ENCODE measurements around the gene CAMKMT.

CAMKMT gene

DNA sequence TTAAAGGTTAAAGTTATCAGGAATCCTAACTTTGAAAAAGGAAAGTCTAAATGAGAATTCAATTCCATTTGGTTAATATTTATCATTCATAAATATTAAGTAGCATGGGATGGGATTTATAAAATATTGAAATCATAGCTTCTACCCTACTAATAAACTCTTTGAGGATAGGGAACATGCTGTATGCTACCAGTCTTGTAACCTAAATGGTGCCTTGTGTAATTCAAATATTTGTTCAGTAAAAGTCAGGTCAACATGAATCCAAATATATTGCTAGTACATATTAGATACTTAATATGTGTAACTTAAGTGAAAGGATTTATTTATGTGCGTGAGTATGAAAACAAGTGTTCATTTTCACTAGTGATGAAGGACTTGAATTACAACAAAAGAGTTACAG is 94.1 kb downstream of the CAMKMT start:
- no peaks in the 10 kb centered on the region for H3K27me3 ChIP-seq (ENCODE audit: control insufficient read depth, insufficient read depth, low read length, poor library complexity, severe bottlenecking)
- no peak overlapping the region for H3K4me3 ChIP-seq (ENCODE audit: insufficient read depth, low read depth, low read length)
- no peaks in the 10 kb centered on the region for H3K36me3 ChIP-seq (ENCODE audit: control insufficient read depth, insufficient read depth, low read length)
- no peak overlapping the region for H3K27ac ChIP-seq (ENCODE audit: insufficient read depth, low read depth, low read length, poor library complexity, severe bottlenecking)
- 88 to 100% methylated on average over 1 of the region's 1 CpG for WGBS, 2 experiments
- no peaks in the 10 kb centered on the region for H3K9me3 ChIP-seq (ENCODE audit: control insufficient read depth, low read length)
- no peaks in the 10 kb centered on the region for H3K4me1 ChIP-seq (ENCODE audit: control insufficient read depth, insufficient read depth, low read length)

DNA sequence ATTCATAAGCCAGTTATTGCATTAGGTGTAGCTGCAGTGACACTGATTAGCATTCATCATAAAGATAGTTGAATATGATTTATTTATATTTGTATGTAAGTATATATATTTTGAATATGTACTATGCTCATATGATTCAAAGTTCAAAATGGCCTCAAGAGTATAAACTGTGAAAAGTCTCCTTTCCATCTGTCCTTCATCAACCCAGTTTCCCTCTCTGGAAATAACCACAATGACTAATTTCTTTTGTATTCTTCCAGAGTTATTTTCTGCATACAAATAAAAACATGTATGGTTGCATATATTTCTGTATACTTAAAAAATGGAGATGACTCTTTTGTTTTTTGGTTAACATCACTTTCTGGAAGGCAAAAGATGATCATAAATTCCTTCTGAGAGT is 95.2 kb downstream of the CAMKMT start:
- Histone ChIP-seq H3K4me3 (ENCODE audit: insufficient read depth, low read depth, low read length) (no peak overlapping the region), H3K27me3 (ENCODE audit: control insufficient read depth, insufficient read depth, low read length, poor library complexity, severe bottlenecking) (no peaks in the 10 kb centered on the region), H3K4me1 (ENCODE audit: control insufficient read depth, insufficient read depth, low read length) (no peaks in the 10 kb centered on the region), H3K27ac (ENCODE audit: insufficient read depth, low read depth, low read length, poor library complexity, severe bottlenecking) (no peak overlapping the region), H3K36me3 (ENCODE audit: control insufficient read depth, insufficient read depth, low read length) (no peaks in the 10 kb centered on the region), H3K9me3 (ENCODE audit: control insufficient read depth, low read length) (no peaks in the 10 kb centered on the region)

DNA sequence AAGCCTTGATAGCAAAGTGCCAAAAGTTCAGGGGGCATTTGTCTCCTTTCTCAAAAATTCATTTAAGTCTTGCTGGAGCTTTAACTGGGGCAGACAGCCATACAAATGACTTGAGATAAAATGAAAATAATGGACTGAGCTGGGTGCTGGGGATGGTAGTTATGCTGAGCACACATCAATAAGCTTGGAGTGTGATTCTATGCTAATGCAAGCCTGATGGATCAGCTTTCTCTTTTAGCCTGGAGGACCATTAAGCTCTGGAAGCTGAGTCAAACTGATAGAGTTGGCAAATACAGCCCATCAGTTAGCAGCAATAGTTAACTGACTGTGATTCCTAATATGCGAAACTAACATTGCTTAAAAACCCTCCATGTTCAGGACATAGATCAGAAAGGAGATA is 98.0 kb downstream of the CAMKMT start:
- no peaks in the 10 kb centered on the region for H3K27me3 ChIP-seq (ENCODE audit: control insufficient read depth, insufficient read depth, low read length, poor library complexity, severe bottlenecking)
- WGBS, 2 experiments, result 85 to 92% methylated on average over 1 of the region's 1 CpG
- H3K4me1 ChIP-seq (ENCODE audit: control insufficient read depth, insufficient read depth, low read length), result peaks cover 9% of the 10 kb centered on the region
- H3K4me3 ChIP-seq (ENCODE audit: insufficient read depth, low read depth, low read length), result no peak overlapping the region
- H3K9me3 ChIP-seq (ENCODE audit: control insufficient read depth, low read length), result no peaks in the 10 kb centered on the region
- no peaks in the 10 kb centered on the region for H3K36me3 ChIP-seq (ENCODE audit: control insufficient read depth, insufficient read depth, low read length)
- no peak overlapping the region for H3K27ac ChIP-seq (ENCODE audit: insufficient read depth, low read depth, low read length, poor library complexity, severe bottlenecking)

DNA sequence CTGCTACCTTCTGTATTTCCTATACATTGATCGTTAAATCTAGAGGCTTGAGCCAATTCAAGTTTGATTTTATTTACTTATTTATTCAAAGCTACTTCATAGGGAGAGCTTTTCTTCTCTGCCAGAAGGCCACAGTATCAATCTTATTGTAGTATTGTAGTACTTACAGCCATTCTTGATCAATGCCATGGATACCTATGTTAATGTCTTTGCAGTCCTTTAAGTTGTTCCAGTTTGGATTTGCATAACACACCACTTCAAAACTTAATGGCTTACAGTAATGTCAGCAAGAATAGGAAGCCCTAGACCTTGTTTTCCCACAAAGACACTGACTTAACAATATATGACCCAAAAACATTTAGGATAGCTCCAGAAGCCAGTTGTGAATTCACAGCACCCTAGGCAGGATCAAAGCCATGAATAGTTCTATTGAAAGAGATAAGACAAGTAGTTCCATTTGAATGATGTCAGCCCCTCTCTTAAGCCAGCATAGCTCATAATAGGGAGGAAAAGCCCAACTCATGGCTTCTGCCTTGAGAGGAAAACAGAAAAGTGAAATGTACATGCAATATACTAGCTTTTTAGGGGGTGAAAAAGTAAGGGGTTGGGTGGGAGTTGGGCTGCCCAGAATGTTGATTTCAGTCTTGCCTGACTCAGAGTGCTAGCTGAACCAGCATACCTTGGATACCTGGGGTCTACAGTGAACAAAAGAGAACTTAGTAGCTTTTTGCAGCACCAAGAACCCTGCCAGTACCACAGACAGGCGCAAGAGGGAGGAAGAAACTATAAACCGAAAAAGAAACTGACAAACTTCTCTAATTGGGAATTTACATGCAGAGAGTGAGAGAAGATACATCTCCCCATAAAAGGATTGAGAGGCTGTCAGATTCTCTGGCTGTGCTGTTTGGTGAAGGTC is 101.4 kb downstream of the CAMKMT start:
- Histone ChIP-seq H3K4me3 (ENCODE audit: insufficient read depth, low read depth, low read length) (no peak overlapping the region), H3K4me1 (ENCODE audit: control insufficient read depth, insufficient read depth, low read length) (peaks cover 9% of the 10 kb centered on the region), H3K27me3 (ENCODE audit: control insufficient read depth, insufficient read depth, low read length, poor library complexity, severe bottlenecking) (no peaks in the 10 kb centered on the region), H3K9me3 (ENCODE audit: control insufficient read depth, low read length) (no peaks in the 10 kb centered on the region), H3K36me3 (ENCODE audit: control insufficient read depth, insufficient read depth, low read length) (no peaks in the 10 kb centered on the region), H3K27ac (ENCODE audit: insufficient read depth, low read depth, low read length, poor library complexity, severe bottlenecking) (peak overlapping the region; percentile 67)
- 57 to 77% methylated on average over 3 of the region's 3 CpGs for WGBS, 2 experiments

DNA sequence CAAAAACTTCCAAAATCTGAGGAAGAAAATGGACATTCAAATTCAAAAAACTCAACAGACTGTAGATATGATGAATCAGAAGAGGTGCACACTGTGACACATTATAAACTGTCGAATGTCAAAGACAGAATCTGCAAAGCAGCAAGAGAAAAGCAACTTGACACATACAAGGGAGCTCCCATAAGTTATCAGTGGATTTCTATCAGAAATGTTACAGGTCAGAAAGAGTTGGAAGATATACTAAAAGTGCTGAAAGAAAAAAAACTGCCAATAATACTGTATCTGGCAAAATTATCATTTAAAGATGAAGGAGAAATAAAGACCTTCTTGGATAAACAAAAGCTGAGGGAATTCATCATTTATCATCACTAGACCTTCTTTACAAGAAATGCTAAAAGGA is 102.7 kb downstream of the CAMKMT start:
- Histone ChIP-seq H3K9me3 (ENCODE audit: control insufficient read depth, low read length) (no peaks in the 10 kb centered on the region), H3K27me3 (ENCODE audit: control insufficient read depth, insufficient read depth, low read length, poor library complexity, severe bottlenecking) (no peaks in the 10 kb centered on the region), H3K36me3 (ENCODE audit: control insufficient read depth, insufficient read depth, low read length) (no peaks in the 10 kb centered on the region), H3K4me3 (ENCODE audit: insufficient read depth, low read depth, low read length) (no peak overlapping the region), H3K27ac (ENCODE audit: insufficient read depth, low read depth, low read length, poor library complexity, severe bottlenecking) (no peak overlapping the region), H3K4me1 (ENCODE audit: control insufficient read depth, insufficient read depth, low read length) (peaks cover 9% of the 10 kb centered on the region)
- WGBS, 2 experiments, result 100% methylated on average over 1 of the region's 1 CpG

DNA sequence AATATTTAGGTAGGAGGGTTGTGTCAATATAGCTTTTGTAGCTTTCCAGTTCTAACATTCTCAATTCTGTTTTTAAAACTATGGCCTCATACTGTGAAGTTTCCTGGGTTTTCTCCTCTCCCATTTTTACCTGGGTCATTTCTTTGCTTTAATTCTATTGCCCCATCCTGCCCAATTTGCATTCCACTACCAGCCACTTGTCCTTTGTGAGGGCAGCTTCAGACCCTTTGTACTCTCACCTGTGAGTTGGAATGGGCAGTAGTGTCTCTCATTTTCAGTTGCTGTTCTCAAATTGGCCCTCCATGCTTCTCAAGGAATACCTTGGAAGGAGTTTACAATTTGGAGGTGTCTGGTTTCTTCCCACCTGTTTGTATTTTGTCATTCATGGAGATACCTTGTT is 108.4 kb downstream of the CAMKMT start:
- no peak overlapping the region for H3K27ac ChIP-seq (ENCODE audit: insufficient read depth, low read depth, low read length, poor library complexity, severe bottlenecking)
- no peaks in the 10 kb centered on the region for H3K36me3 ChIP-seq (ENCODE audit: control insufficient read depth, insufficient read depth, low read length)
- H3K9me3 ChIP-seq (ENCODE audit: control insufficient read depth, low read length), result no peaks in the 10 kb centered on the region
- no peaks in the 10 kb centered on the region for H3K27me3 ChIP-seq (ENCODE audit: control insufficient read depth, insufficient read depth, low read length, poor library complexity, severe bottlenecking)
- H3K4me1 ChIP-seq (ENCODE audit: control insufficient read depth, insufficient read depth, low read length), result no peaks in the 10 kb centered on the region
- H3K4me3 ChIP-seq (ENCODE audit: insufficient read depth, low read depth, low read length), result no peak overlapping the region

DNA sequence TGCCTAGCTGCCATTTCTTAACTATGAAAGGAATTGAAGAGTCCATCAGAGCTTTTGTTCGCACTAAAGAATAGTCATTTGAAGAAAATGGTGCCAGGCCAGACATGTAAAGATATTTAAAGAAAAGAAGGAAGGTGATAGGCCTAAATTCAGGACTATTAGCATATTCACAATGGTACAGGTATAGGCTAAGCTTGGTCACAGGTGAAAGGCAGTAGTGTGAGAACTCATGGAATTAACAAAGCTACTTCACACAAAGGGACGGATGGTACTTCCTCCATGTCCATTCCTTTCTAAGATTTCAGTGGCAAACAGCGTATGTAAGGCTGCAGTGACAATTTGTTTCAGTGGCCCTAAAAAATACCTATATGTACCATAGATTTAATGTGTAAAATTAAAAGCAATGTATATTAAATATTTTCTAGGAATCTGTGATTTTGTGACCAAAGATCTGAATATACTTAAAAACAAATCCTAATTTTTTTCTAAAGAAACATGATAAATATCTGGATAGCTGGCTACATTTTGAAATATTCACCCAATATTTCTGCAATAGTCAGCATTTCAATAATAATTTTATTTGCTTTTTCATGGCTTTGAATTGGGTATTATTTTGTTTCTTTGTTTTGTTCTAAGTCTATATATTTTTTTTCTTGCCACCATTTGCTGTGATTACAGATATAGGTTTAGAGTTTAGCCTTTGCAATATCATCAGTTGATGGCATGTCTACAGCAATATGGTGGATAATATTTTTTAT is 116.1 kb downstream of the CAMKMT start:
- H3K27ac ChIP-seq (ENCODE audit: insufficient read depth, low read depth, low read length, poor library complexity, severe bottlenecking), result no peak overlapping the region
- no peak overlapping the region for H3K4me3 ChIP-seq (ENCODE audit: insufficient read depth, low read depth, low read length)
- no peaks in the 10 kb centered on the region for H3K4me1 ChIP-seq (ENCODE audit: control insufficient read depth, insufficient read depth, low read length)
- WGBS, 2 experiments, result 93% methylated on average over 3 of the region's 3 CpGs
- no peaks in the 10 kb centered on the region for H3K9me3 ChIP-seq (ENCODE audit: control insufficient read depth, low read length)
- no peaks in the 10 kb centered on the region for H3K36me3 ChIP-seq (ENCODE audit: control insufficient read depth, insufficient read depth, low read length)
- no peaks in the 10 kb centered on the region for H3K27me3 ChIP-seq (ENCODE audit: control insufficient read depth, insufficient read depth, low read length, poor library complexity, severe bottlenecking)

DNA sequence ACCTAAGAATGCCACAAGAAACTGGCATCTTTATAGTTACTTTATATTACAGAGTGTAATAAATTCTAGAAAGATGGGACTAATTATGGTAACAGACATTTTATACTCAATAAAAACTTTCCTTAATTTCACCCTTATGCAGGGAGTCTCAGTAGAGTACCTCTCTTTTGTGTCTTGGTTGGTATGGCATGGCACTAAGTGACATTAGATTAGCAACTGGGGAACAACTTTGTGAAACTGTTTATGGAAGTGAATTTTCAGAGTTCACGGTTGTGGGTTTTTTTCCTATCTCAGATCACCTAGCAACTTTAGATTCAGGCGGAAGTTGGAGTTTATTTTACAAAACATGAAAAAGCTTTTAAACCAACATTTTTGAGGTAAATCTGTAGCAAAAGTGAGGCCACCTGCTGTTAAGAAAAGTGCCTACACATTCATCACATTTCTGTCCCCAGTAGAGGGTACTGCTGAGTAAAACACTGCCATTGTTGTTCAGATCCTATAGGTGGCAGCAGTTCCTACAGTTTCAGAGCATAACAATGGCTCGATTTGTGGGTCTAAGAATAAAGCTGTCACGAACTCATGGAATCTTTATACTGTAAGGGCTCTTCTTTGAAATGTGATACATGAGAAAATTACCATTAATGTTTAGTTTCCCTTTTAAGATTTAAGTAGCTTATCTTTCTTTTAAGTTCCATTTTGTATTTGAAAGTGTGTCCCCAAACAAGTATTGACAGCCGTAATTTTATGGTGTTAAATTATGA is 117.6 kb downstream of the CAMKMT start:
- H3K4me1 ChIP-seq (ENCODE audit: control insufficient read depth, insufficient read depth, low read length), result no peaks in the 10 kb centered on the region
- H3K36me3 ChIP-seq (ENCODE audit: control insufficient read depth, insufficient read depth, low read length), result no peaks in the 10 kb centered on the region
- WGBS, 2 experiments, result 0 to 30% methylated on average over 1 to 5 of the region's 5 CpGs
- no peak overlapping the region for H3K4me3 ChIP-seq (ENCODE audit: insufficient read depth, low read depth, low read length)
- no peaks in the 10 kb centered on the region for H3K9me3 ChIP-seq (ENCODE audit: control insufficient read depth, low read length)
- H3K27me3 ChIP-seq (ENCODE audit: control insufficient read depth, insufficient read depth, low read length, poor library complexity, severe bottlenecking), result no peaks in the 10 kb centered on the region
- H3K27ac ChIP-seq (ENCODE audit: insufficient read depth, low read depth, low read length, poor library complexity, severe bottlenecking), result no peak overlapping the region

DNA sequence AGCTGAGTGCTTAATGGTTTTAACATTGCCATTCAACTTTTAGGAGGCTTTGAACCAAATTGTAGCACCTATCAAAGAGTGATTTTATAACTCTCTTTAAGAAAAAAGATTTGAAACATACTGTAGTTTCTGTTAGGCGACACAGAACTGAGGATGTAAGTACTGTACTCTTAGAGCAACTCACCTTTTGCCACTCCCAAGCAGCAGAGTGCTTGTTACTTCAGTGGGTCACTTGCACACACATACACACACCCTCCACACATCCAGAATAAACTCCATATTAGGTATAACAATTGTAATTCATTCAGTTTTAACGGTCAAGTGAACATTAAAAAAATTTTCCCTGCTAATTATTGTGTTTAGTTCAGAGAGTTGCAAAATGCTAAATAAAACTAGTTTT is 118.3 kb downstream of the CAMKMT start:
- H3K4me3 ChIP-seq (ENCODE audit: insufficient read depth, low read depth, low read length), result no peak overlapping the region
- no peaks in the 10 kb centered on the region for H3K4me1 ChIP-seq (ENCODE audit: control insufficient read depth, insufficient read depth, low read length)
- 72 to 78% methylated on average over 1 to 2 of the region's 2 CpGs for WGBS, 2 experiments
- no peaks in the 10 kb centered on the region for H3K9me3 ChIP-seq (ENCODE audit: control insufficient read depth, low read length)
- H3K27me3 ChIP-seq (ENCODE audit: control insufficient read depth, insufficient read depth, low read length, poor library complexity, severe bottlenecking), result no peaks in the 10 kb centered on the region
- H3K27ac ChIP-seq (ENCODE audit: insufficient read depth, low read depth, low read length, poor library complexity, severe bottlenecking), result no peak overlapping the region
- H3K36me3 ChIP-seq (ENCODE audit: control insufficient read depth, insufficient read depth, low read length), result no peaks in the 10 kb centered on the region

DNA sequence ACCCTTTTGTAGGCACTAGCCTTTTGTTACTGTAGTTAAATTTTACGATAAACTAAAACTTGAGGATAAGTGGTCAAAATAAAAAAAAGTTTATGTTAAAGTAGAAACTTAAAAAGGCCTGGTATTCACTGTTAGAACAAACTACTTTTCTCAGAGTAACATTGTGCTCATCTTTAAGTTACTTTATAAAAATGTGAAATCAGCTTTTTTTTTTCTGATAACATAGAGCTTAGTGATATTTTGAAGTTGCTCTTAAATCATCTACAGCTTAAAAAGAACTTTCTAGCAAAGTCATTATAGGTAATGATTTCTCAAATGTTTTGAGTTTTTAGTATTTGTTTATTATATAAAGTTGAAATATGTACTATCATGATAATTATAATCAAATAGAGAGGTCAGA is 125.3 kb downstream of the CAMKMT start:
- Histone ChIP-seq H3K4me3 (ENCODE audit: insufficient read depth, low read depth, low read length) (no peak overlapping the region), H3K27me3 (ENCODE audit: control insufficient read depth, insufficient read depth, low read length, poor library complexity, severe bottlenecking) (no peaks in the 10 kb centered on the region), H3K9me3 (ENCODE audit: control insufficient read depth, low read length) (no peaks in the 10 kb centered on the region), H3K4me1 (ENCODE audit: control insufficient read depth, insufficient read depth, low read length) (no peaks in the 10 kb centered on the region), H3K36me3 (ENCODE audit: control insufficient read depth, insufficient read depth, low read length) (no peaks in the 10 kb centered on the region), H3K27ac (ENCODE audit: insufficient read depth, low read depth, low read length, poor library complexity, severe bottlenecking) (no peak overlapping the region)
- WGBS, 2 experiments, result 94 to 100% methylated on average over 1 of the region's 1 CpG

All from ectodermal cell (in vitro differentiated cells).